Stimulated activated CD8-positive, alpha-beta memory T cell treated with anti-CD3 and anti-CD28 coated beads, Interleukin-4, amount 100 ng/mL, for 24 hours (primary cell): ENCODE results near the gene VAC14.
"Not testable (repeated sequence)": the region's sequence is repeated elsewhere in the genome, so short reads cannot be mapped to it uniquely, and the experiment has no call there.

Experiments used
- DNase-seq: peaks from one replicate; pipeline ENCODE4 v3.0.0-alpha.2; 2020; ENCODE audit warnings: low read depth

The VAC14 gene

GRCh38 chr16:70800781-70801480 is at the start of gene VAC14:
Gene VAC14 (minus strand): TSS chr16:70801158. CDS start chr16:70800900, 258 bp downstream.
- peak; percentile 92 for DNase-seq

- DNase-seq: not testable (repeated sequence)
Observed at GRCh38 chr16:70823498-70824118, 22.6 kb upstream of the VAC14 start.

- DNase-seq: not testable (repeated sequence)
Observed at GRCh38 chr16:70822734-70823133, 21.8 kb upstream of the VAC14 start.

GRCh38 chr16:70818088-70818487 is 17.1 kb upstream of the VAC14 start:
- DNase-seq: not testable (repeated sequence)

- DNase-seq: no peak
Observed at GRCh38 chr16:70809392-70810060, 8.6 kb upstream of the VAC14 start.

GRCh38 chr16:70808371-70808770 is 7.4 kb upstream of the VAC14 start:
- DNase-seq: no peak

GRCh38 chr16:70805787-70806186 is 4.8 kb upstream of the VAC14 start:
- no peak for DNase-seq

- DNase-seq: no peak
Observed at GRCh38 chr16:70805380-70805779, 4.4 kb upstream of the VAC14 start.

GRCh38 chr16:70804734-70805169 is 3.8 kb upstream of the VAC14 start:
- DNase-seq: no peak

GRCh38 chr16:70804153-70804733 is 3.3 kb upstream of the VAC14 start:
- DNase-seq: no peak

GRCh38 chr16:70803319-70803718 is 2.4 kb upstream of the VAC14 start:
- DNase-seq: no peak

GRCh38 chr16:70801611-70802010 is 653 bp upstream of the VAC14 start:
- DNase-seq: no peak

- DNase-seq: no peak
Observed at GRCh38 chr16:70800311-70800710, 647 bp downstream of the VAC14 start.

- DNase-seq: no peak
Observed at GRCh38 chr16:70796301-70796700, 4.7 kb downstream of the VAC14 start.

- no peak for DNase-seq
Observed at GRCh38 chr16:70795296-70795912, 5.6 kb downstream of the VAC14 start.

- DNase-seq: no peak
Observed at GRCh38 chr16:70793851-70794502, 7.0 kb downstream of the VAC14 start.

- no peak for DNase-seq
Observed at GRCh38 chr16:70790815-70791214, 10.1 kb downstream of the VAC14 start.

GRCh38 chr16:70789595-70790447 is 11.1 kb downstream of the VAC14 start:
- DNase-seq: no peak

GRCh38 chr16:70788668-70789594 is 12.0 kb downstream of the VAC14 start:
- DNase-seq: no peak
